GM10266 (cell line): Measurements from ENCODE around the gene ARHGAP45.
A peak's percentile ranks its signal among the peaks of the same experiment; 100 is the strongest.

Source experiments
- DNase-seq: peaks from one replicate; pipeline ENCODE4 v3.0.0; 2012; ENCODE audit errors: extremely low spot score
- CTCF ChIP-seq: IDR thresholded peaks from 2 replicates; pipeline ENCODE4 v1.5.1; 2012; ENCODE audit warnings: mild to moderate bottlenecking, low read depth; ENCODE audit not compliant: control insufficient read depth, insufficient read depth; ENCODE audit errors: missing control alignments

ARHGAP45 gene

DNA sequence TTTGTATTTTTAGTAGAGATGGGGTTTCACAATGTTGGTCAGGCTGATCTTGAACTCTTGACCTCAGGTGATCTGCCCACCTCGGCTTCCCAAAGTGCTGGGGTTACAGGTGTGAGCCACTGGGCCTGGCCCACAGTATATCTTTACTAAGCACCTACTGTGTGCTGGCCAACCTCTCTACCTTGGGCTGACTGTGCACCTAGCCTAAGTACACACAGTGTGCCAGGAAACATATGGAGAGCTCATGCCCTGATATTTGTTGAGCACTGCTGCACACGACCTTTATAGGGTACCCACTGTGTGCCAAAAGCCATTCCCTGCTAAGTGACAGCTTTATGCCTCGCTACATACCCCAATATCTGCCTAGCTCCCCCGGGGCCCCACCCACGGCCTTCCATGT lies 6.3 kb upstream of the ARHGAP45 start:
- no peak for DNase-seq
- no peak for TF ChIP-seq CTCF

- no peak for TF ChIP-seq CTCF
- DNase-seq: no peak
Measured at GRCh38 chr19:1061987-1062386, 5.0 kb upstream of the ARHGAP45 start.

GRCh38 chr19:1062387-1063029 lies 4.5 kb upstream of the ARHGAP45 start:
- DNase-seq: peak; percentile 76
- TF ChIP-seq CTCF: no peak

GRCh38 chr19:1063030-1063908 lies 3.7 kb upstream of the ARHGAP45 start:
- DNase-seq: peak; percentile 76
- no peak for TF ChIP-seq CTCF

DNA sequence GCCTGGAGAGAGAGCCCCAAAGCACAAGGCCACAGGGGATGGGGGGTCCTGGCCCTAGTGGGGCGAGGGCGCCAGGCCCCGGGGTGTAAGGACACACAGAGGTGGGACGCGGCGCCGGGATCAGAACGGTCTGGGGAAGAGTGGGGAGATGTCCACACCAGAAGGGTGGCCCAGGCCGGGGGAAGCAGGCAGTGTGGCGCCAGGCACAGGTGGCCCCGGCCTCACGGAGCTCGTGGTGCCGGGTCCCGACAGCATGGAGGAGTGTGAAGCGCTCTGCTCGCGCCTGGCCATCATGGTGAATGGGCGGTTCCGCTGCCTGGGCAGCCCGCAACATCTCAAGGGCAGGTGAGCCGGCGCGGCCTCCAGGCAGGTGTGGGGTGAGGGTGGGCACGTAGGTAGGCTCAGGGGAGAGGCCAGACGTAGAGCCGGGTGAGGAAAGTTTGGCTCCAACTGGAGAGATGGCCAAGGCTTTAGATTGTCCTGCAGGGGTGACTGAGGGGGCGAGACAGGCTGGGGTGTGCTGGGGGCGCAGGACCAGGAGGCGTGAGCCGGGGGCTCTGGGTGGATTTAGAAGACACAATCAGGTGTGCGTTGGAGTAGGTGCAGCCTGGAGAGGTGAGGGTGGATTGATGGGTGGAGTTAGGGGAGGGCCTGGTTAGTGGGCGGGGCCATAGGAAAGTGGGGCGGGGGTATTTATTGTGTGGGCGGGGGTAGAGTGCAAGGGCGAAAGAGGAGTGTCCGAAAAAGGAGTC lies 2.9 kb upstream of the ARHGAP45 start:
- DNase-seq: no peak
- no peak for TF ChIP-seq CTCF

DNA sequence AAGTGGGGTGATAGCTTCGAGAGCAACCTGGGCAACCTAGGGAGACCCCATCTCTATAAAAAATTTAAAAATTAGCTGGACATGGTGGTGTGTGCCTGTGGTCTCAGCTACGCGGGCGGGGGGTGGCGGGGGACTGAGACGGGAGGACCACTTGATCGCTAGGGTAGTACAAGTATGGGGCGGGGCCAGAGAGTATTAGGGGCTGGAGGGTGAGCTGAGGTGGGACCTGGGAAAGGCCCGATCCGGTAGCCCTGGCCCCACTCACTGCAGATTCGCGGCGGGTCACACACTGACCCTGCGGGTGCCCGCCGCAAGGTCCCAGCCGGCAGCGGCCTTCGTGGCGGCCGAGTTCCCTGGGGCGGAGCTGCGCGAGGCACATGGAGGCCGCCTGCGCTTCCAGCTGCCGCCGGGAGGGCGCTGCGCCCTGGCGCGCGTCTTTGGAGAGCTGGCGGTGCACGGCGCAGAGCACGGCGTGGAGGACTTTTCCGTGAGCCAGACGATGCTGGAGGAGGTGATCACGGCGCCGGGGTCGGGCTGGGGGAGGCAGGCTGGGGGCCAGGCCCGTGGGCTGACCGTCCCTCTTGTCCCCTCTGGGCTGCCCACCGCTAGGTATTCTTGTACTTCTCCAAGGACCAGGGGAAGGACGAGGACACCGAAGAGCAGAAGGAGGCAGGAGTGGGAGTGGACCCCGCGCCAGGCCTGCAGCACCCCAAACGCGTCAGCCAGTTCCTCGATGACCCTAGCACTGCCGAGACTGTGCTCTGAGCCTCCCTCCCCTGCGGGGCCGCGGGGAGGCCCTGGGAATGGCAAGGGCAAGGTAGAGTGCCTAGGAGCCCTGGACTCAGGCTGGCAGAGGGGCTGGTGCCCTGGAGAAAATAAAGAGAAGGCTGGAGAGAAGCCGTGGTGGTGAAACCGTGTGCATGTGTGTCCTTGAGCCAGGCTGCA lies 2.0 kb upstream of the ARHGAP45 start:
- TF ChIP-seq CTCF: peak; percentile 77
- DNase-seq: peak; percentile 74
